GM21717 (cell line): Measurements from ENCODE around the gene ITGAV.

Experiments used
- ATAC-seq: cut with Tn5 transposase; IDR thresholded peaks from one replicate; pipeline ENCODE4 v1.9.1; 2021; ENCODE audit warnings: mild to moderate bottlenecking, moderate library complexity; ENCODE audit not compliant: unreplicated experiment

Gene ITGAV

GRCh38 chr2:186611526-186611925, 21.7 kb downstream of the ITGAV start:
- no peak for ATAC-seq

DNA sequence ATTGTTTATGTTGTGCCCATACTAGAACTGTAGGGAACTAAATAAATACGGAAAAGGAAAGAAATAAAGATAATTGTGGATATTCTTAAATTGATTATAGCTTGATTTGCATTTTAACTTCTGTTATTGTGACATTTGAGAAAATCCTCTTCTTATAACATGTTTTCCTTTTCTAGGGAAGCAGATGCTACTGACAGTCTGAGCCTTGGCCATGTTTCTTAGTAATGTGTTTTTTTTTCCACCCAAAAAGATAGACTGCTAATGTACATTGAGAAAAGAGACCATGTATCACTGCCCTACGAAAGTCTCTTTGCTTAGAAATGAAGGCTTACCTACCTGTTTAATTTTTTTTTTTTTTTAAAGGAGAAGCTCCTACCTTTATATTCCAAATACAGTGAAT, 22.2 kb downstream of the ITGAV start:
- ATAC-seq = no peak

GRCh38 chr2:186612555-186613440, 22.9 kb downstream of the ITGAV start:
- no peak for ATAC-seq

GRCh38 chr2:186614373-186614772, 24.5 kb downstream of the ITGAV start:
- no peak for ATAC-seq

DNA sequence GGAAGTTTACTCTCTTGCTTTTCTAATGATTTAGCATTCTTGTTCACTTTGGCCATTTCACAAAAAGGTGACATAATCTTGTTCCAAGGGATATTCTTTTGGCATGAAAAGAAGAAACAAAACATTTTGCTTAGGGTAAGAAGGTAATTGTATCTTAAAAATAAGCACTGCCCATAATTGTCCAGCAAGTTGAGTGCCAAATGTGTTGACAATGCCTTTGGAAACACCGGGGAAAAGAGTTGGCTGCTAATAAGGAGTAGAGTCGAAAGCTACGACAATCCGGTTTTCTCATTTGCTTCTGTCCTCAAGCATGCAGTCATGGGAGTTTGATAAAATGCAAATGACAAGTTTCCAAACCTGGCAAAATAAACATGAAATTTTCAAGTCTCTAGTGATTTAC, 27.3 kb downstream of the ITGAV start:
- no peak for ATAC-seq

- ATAC-seq = no peak
Measured at GRCh38 chr2:186617771-186618170, 27.9 kb downstream of the ITGAV start.

DNA sequence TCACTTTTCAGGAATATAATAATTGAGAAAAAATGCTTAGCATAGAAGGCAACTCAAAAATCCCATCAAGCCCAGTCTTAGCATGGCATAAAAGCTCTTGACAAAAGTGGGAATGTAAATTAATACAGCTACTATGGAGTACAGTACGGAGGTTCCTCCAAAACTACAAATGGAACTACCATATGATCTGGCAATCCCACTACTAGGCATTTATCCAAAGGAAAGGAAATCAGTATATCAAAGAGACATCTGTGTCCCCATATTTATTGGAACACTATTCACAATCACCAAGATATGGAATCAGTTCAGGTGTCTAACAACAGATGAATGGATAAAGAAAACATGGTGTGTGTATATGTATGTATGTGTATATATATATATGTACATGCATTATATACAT, 28.8 kb downstream of the ITGAV start:
- ATAC-seq = no peak

GRCh38 chr2:186623084-186623483, 33.2 kb downstream of the ITGAV start:
- ATAC-seq = no peak

DNA sequence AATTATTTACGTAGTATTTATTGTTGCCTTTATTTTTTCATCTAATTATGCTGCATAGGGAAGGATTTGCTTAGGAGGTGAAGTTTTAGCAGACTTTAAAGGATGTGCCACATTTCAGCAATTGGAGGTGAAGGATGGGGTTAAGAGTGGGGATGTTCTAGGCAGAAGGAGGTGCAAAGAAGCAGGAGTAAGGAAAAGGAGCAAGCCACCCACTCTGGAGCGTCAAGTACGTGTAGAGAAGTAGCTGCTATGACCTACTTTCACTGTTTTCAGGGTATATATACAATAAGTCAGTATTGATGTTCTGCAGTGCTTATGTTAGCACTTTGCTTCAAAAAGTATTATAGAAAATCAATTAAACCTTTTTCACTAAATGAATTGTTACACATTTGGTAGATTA, 34.4 kb downstream of the ITGAV start:
- ATAC-seq = no peak

DNA sequence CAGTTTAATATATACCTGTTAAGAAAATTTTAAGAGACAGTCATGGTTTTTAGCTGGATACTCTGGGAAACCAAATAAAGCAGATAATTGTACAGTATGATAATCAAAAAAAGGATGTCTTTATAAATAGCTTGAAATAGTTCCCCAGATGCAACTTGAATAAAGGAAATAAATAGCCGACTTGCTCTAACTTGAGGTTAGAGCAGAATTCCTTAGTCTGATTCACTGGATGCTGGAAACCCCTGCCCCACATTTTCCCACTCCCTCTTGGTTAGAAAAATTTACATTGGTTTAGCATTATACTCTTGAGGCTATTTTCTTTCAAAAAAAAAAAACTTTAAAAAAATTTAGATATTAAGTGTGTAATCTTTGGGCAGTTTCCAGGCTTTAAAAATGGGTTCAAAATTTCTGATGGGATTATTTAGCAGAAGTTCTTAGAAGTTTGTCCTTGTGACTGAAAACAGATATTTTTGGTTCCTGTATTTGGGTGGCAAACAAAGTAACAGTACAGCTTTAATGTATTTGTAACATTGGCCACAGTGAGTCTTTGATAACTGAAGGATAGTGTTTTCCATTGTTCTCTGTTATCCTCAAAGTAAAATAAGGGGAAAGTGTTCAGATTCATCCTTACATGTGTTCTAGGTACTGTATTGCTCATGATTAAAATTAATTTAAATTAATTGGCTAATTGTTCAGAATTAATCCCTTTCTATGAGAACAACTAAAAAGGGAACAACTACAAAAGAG, 39.6 kb downstream of the ITGAV start:
- no peak for ATAC-seq

DNA sequence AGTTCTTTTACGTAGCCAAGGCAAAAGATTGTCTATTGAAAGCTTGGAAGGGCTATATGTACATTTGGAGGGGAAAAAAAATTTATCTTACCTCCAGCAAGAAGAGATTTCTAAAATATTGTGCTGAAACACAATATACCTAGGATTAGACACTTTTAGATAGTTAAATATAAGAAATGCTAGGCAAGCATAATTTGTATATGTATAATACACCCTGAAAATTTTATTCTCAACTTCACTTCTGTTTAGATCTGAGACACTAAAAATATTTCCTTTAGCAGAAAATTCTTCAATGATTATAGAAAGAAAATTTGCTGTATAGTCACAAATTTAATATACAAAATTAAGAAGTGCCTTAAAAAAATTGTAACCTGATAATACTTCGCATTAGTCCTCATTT, 42.6 kb downstream of the ITGAV start:
- ATAC-seq = no peak

DNA sequence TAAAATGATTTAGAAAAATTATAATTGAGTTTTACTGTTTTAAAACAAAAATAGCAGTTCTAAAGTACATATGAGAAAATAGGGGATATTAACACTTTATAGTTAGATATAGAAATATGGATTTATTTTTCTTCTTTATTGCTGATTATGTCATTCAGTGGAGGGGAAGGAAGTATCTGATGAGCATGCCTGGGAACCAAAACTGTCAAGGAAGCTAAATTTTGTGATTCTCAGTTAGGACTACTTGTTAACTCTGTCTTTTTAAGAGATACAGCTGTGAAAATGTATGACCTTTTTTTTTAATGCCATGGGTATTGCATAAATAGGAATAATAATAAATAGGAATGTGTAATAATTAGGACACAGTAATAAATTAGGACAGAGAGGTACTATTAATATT, 44.8 kb downstream of the ITGAV start:
- no peak for ATAC-seq

DNA sequence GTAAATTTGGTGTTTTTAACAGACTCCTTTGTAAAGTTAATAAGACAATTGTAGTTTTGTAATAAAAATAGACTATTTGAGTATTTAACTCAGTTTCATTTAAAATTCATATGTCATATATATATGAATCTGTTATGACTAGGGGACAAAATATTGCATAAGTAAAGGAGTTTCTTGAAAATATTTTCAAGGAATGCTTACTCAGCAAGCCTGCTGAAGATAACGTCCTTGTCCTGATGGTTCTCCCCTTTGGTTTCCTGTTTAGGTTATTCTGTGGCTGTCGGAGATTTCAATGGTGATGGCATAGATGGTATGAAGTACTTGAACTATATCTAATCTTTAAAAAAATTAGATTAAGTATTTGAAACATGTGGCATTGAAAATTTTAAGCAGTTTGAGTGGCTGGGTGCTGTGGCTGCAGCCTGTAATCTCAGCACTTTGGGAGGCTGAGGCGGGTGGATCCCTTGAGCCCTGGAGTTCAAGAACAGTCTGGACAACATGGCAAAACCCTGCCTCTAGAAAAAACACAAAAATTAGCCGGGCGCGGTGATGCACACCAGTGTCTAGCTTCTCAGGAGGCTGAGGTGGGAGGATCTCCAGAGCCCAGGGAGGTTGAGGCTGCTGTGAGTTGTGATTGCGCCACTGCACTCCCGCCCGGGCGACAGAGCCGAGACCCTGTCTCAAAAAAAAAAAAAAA, 47.1 kb downstream of the ITGAV start:
- ATAC-seq = no peak

DNA sequence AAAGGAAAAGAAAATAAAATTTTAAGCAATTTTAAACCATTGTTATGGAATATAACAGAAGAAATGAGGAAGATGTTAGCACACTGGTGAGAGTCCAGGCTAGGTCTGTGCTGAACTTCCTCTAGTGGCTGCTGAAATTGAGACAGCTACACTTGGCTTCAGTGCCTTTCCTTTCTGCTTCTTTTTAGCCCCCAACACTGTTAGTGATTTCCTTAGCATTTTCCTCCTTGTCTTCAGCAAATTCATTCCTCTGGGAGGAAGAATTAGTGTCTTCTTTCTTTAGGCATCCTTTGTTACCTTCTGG, 47.6 kb downstream of the ITGAV start:
- no peak for ATAC-seq

DNA sequence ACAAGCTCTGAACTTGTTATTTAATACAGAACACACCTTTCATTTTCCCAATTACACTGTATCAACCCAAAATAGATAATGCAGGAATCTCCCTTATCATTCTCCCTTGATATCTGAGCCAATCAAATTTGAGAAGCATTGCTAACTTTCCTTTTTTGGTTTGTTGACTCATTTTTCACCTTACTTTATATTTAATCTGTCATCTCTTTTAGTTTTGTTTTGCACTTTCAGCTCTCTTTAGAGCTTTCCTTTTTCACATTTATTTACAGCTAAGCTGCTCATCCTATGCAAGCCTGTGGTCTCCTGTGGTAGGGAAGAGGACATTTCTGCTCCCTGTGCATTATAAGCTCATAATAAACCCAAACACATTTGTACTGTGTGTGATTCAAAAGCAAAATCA, 50.1 kb downstream of the ITGAV start:
- peak; percentile 83 for ATAC-seq

DNA sequence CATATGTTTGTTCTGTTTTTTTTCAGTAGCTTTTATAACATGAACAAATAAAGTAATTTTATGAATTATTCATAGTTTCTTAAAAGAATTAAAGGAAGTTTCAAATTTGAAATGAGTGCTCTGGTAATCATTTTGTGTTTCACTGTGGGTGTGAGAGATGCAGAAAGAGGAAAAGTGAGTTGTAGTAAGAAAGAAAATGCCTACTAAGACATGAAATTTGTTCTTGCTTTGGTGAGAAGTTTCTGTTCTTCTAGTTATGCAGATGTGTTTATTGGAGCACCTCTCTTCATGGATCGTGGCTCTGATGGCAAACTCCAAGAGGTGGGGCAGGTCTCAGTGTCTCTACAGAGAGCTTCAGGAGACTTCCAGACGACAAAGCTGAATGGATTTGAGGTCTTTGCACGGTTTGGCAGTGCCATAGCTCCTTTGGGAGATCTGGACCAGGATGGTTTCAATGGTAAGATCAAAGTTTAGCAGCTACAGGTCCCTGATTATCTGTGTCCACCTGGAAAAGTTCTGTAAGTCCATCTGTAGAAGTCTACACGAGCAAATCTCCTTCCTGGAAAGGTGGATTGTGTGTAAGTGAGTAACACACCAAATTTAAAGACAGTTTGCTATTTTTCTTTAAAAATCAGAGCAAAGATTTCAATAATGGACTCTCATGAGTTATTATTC, 51.4 kb downstream of the ITGAV start:
- peak; percentile 34 for ATAC-seq

DNA sequence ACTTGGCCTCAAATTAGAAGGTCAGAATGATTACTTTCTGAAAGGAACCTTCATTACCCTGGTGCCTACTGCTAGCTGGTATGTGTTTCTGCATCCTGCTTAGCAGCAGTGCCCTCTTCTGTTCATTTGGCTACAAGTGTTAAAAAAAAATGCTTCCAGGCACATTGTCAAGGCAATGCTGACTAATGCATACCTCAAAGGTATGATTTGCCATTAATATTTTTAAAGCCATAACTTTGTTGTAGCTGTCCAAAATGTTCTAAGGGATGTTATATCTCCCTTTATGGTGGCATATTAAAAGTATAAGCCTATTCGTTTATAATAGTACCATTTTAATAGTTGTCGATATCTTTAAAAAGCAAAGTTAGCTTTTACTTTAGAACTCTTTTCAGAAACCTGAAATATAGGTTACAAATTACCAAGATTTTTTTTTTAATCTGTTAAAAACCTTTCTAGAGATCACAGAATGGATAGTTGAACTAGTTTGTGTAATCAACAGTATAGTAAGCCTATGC, 52.0 kb downstream of the ITGAV start:
- ATAC-seq = peak; percentile 79

DNA sequence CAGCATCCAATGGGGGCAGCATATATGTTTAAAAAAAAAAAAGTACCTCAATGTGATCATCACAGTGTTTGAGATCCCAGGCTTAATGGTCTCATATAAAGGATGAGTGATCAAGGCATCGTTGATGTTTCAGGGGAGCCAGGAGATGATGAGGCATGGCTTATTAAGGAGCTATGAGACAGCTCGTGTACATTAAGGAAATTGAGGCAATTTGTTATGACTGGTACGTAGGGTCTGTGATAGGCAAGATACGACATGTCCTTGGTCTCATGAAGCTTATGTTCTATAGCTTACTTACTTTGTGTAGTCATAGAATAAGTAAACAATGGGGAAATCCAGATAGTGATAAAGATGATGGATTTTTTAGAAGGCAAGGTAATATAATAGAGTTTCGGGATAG, 54.9 kb downstream of the ITGAV start:
- ATAC-seq = no peak

- no peak for ATAC-seq
Measured at GRCh38 chr2:186645999-186646398, 56.1 kb downstream of the ITGAV start.

- no peak for ATAC-seq
Measured at GRCh38 chr2:186648130-186648529, 58.3 kb downstream of the ITGAV start.

DNA sequence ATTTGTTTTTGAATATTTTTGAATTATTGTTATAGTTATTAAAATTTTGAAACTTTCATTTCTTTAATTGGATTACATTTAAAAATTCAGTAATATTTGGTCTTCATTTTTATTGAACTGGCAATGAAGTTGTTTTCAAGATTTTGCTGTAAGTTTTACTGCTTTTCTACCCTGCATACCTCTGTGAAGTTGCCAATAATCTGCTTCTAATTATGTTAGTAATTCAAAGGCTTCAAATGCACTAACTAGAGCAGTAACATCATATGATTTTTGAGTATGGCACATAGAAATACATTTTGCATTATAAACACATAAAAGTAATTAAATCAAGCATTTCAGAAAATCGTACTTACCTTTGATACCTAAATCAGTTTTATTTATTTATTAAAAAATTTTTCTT, 63.7 kb downstream of the ITGAV start:
- ATAC-seq = no peak
